Thyroid gland (tissue), 4 donors: ENCODE results near the gene ATAD3A.
"Not testable (repeated sequence)": the region's sequence is repeated elsewhere in the genome, so short reads cannot be mapped to it uniquely, and the experiment has no call there.

ENCODE experiments used
- POLR2A ChIP-seq, 2 donors: fragments of 450-650 bp; IDR thresholded peaks; one replicate each; pipeline ENCODE4 v1.6.1; 2017; ENCODE audit warnings: antibody characterized with exemption in 2 of 2, mild to moderate bottlenecking in 2 of 2, moderate library complexity in 1 of 2
- TF ChIP-seq, protein P1 (sequence below), 6 experiments: fragments of 200-600 bp in 3 of 6; fragments of 450-650 bp in 3 of 6; sonication (generic) in 3 of 6; IDR thresholded peaks; one replicate each; pipeline ENCODE4 v1.5.1; 2016 to 2019; ENCODE audit warnings: antibody characterized with exemption in 6 of 6, mild to moderate bottlenecking in 2 of 6, inconsistent platforms in 1 of 6, moderate library complexity in 1 of 6

DNA sequence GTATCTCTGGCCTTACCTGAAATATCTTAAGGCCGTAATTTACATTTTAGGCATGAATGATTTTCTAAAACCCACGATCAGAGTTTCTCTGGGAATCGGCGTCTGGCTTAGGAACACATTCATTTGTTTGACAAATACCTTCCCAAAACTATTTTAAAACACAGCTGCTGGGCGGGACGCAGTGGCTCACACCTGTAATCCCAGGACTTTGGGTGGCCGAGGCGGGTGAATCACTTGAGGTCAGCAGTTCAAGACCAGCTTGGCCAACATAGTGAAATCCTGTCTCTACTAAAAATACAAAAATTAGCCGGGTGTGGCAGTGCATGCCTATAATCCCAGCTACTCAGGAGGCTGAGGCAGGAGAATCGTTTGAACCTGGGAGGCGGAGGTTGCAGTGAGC is 45.0 kb downstream of the ATAD3A start:
- TF ChIP-seq, protein P1, sequence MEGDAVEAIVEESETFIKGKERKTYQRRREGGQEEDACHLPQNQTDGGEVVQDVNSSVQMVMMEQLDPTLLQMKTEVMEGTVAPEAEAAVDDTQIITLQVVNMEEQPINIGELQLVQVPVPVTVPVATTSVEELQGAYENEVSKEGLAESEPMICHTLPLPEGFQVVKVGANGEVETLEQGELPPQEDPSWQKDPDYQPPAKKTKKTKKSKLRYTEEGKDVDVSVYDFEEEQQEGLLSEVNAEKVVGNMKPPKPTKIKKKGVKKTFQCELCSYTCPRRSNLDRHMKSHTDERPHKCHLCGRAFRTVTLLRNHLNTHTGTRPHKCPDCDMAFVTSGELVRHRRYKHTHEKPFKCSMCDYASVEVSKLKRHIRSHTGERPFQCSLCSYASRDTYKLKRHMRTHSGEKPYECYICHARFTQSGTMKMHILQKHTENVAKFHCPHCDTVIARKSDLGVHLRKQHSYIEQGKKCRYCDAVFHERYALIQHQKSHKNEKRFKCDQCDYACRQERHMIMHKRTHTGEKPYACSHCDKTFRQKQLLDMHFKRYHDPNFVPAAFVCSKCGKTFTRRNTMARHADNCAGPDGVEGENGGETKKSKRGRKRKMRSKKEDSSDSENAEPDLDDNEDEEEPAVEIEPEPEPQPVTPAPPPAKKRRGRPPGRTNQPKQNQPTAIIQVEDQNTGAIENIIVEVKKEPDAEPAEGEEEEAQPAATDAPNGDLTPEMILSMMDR (IDR thresholded peaks at IDR 0.05): not testable (repeated sequence)
- not testable (repeated sequence) for TF ChIP-seq POLR2A (IDR thresholded peaks at IDR 0.05)
